GM19099 (cell line): ENCODE data around the gene CFAP46.

Source experiments
- POLR2A ChIP-seq: IDR thresholded peaks from 3 replicates; pipeline ENCODE4 v1.6.1; 2011; ENCODE audit warnings: low read depth; ENCODE audit not compliant: insufficient read length; ENCODE audit errors: extremely low read depth

The CFAP46 gene

GRCh38 chr10:132810141-132810806, 132.1 kb downstream of the CFAP46 start:
- no peak for TF ChIP-seq POLR2A

- TF ChIP-seq POLR2A = no peak
These were observed 132.9 kb downstream of the CFAP46 start for GRCh38 chr10:132809232-132810140.

GRCh38 chr10:132808383-132809231, 133.8 kb downstream of the CFAP46 start:
- TF ChIP-seq POLR2A = no peak

GRCh38 chr10:132807621-132808049, 134.7 kb downstream of the CFAP46 start:
- no peak for TF ChIP-seq POLR2A

GRCh38 chr10:132806561-132807003, 135.8 kb downstream of the CFAP46 start:
- TF ChIP-seq POLR2A = no peak

- TF ChIP-seq POLR2A = no peak
These were observed 136.3 kb downstream of the CFAP46 start for GRCh38 chr10:132806110-132806509.

GRCh38 chr10:132805599-132805998, 136.8 kb downstream of the CFAP46 start:
- no peak for TF ChIP-seq POLR2A

GRCh38 chr10:132804785-132805426, 137.5 kb downstream of the CFAP46 start:
- TF ChIP-seq POLR2A = no peak

GRCh38 chr10:132804287-132804686, 138.1 kb downstream of the CFAP46 start:
- TF ChIP-seq POLR2A = no peak

GRCh38 chr10:132803416-132804210, 138.8 kb downstream of the CFAP46 start:
- no peak for TF ChIP-seq POLR2A

GRCh38 chr10:132802694-132803320, 139.6 kb downstream of the CFAP46 start:
- TF ChIP-seq POLR2A = no peak

GRCh38 chr10:132802048-132802447, 140.3 kb downstream of the CFAP46 start:
- no peak for TF ChIP-seq POLR2A

- TF ChIP-seq POLR2A = no peak
These were observed 142.5 kb downstream of the CFAP46 start for GRCh38 chr10:132799865-132800264.
